ENCODE data around the gene CRYBA4.

The CRYBA4 gene

GRCh38 chr22:26621663-26622062 lies at the start of gene CRYBA4:
CRYBA4 (plus strand) TSS chr22:26621963; CDS start chr22:26622597, 634 bp downstream.
- DNase-seq, result no peak

GRCh38 chr22:26573026-26573662 lies 48.6 kb upstream of the CRYBA4 start:
- no peak for DNase-seq

- no peak for DNase-seq
Measured at GRCh38 chr22:26574001-26574723, 47.6 kb upstream of the CRYBA4 start.

- no peak for DNase-seq
Measured at GRCh38 chr22:26576026-26576680, 45.6 kb upstream of the CRYBA4 start.

- no peak for DNase-seq
Measured at GRCh38 chr22:26577081-26577480, 44.7 kb upstream of the CRYBA4 start.

GRCh38 chr22:26579331-26579886 lies 42.4 kb upstream of the CRYBA4 start:
- DNase-seq, result no peak

- no peak for DNase-seq
Measured at GRCh38 chr22:26580240-26580962, 41.4 kb upstream of the CRYBA4 start.

GRCh38 chr22:26581026-26581425 lies 40.7 kb upstream of the CRYBA4 start:
- DNase-seq, result no peak

- no peak for DNase-seq
Measured at GRCh38 chr22:26581633-26582168, 40.1 kb upstream of the CRYBA4 start.

- DNase-seq, result no peak
Measured at GRCh38 chr22:26584010-26584409, 37.8 kb upstream of the CRYBA4 start.

- no peak for DNase-seq
Measured at GRCh38 chr22:26585104-26585790, 36.5 kb upstream of the CRYBA4 start.

GRCh38 chr22:26586556-26587325 lies 35.0 kb upstream of the CRYBA4 start:
- no peak for DNase-seq

GRCh38 chr22:26587991-26588613 lies 33.7 kb upstream of the CRYBA4 start:
- no peak for DNase-seq

GRCh38 chr22:26588729-26589366 lies 32.9 kb upstream of the CRYBA4 start:
- no peak for DNase-seq

GRCh38 chr22:26589367-26589844 lies 32.4 kb upstream of the CRYBA4 start:
- no peak for DNase-seq

GRCh38 chr22:26589845-26590736 lies 31.7 kb upstream of the CRYBA4 start, which contains the start of gene TPST2:
TPST2 (minus strand) TSS chr22:26590132; CDS start chr22:26541630, 48,502 bp downstream.
- peak; percentile 70 for DNase-seq

- DNase-seq, result no peak
Measured at GRCh38 chr22:26592421-26592891, 29.3 kb upstream of the CRYBA4 start.

GRCh38 chr22:26593763-26594162 lies 28.0 kb upstream of the CRYBA4 start:
- DNase-seq, result no peak

- no peak for DNase-seq
Measured at GRCh38 chr22:26597026-26597425, 24.7 kb upstream of the CRYBA4 start.
